ENCODE measurements around the gene MYADM.
A peak's percentile ranks its signal among the peaks of the same experiment; 100 is the strongest.
"Not testable (repeated sequence)": the region's sequence is repeated elsewhere in the genome, so short reads cannot be mapped to it uniquely, and the experiment has no call there.

MYADM gene

GRCh38 chr19:53828531-53828930 is 39.2 kb upstream of the MYADM start:
- H3K27ac ChIP-seq: no peak overlapping the region
- TF ChIP-seq CTCF (conservative IDR thresholded peaks at IDR 0.05) (no peak), ZFX (IDR thresholded peaks at IDR 0.05) (no peak)

- H3K27ac ChIP-seq: not testable (repeated sequence)
Measured at GRCh38 chr19:53832861-53833260, 34.8 kb upstream of the MYADM start.

GRCh38 chr19:53838446-53838845 is 29.2 kb upstream of the MYADM start:
- H3K27ac ChIP-seq: not testable (repeated sequence)

- H3K27ac ChIP-seq: not testable (repeated sequence)
Measured at GRCh38 chr19:53840241-53840640, 27.4 kb upstream of the MYADM start.

- H3K27ac ChIP-seq: not testable (repeated sequence)
Measured at GRCh38 chr19:53840914-53841313, 26.8 kb upstream of the MYADM start.

GRCh38 chr19:53844849-53845246 is 22.8 kb upstream of the MYADM start:
- no peak overlapping the region for H3K27ac ChIP-seq
- TF ChIP-seq CTCF (conservative IDR thresholded peaks at IDR 0.05) (no peak), ZFX (IDR thresholded peaks at IDR 0.05) (no peak)

GRCh38 chr19:53847555-53847954 is 20.1 kb upstream of the MYADM start:
- H3K27ac ChIP-seq: no peak overlapping the region
- no peak for TF ChIP-seq ZFX (IDR thresholded peaks at IDR 0.05)
- TF ChIP-seq CTCF (conservative IDR thresholded peaks at IDR 0.05): no peak

GRCh38 chr19:53849237-53849676 is 18.4 kb upstream of the MYADM start:
- H3K27ac ChIP-seq: no peak overlapping the region
- TF ChIP-seq CTCF (conservative IDR thresholded peaks at IDR 0.05) (no peak), ZFX (IDR thresholded peaks at IDR 0.05) (no peak)

- TF ChIP-seq CTCF (conservative IDR thresholded peaks at IDR 0.05): no peak
- TF ChIP-seq ZFX (IDR thresholded peaks at IDR 0.05): no peak
- no peak overlapping the region for H3K27ac ChIP-seq
Measured at GRCh38 chr19:53853707-53854106, 14.0 kb upstream of the MYADM start.

GRCh38 chr19:53864308-53864836 is 3.3 kb upstream of the MYADM start:
- TF ChIP-seq ZFX (IDR thresholded peaks at IDR 0.05): no peak
- no peak for TF ChIP-seq CTCF (conservative IDR thresholded peaks at IDR 0.05)
- H3K27ac ChIP-seq: peak overlapping the region; percentile 9; the same call in 1 of the 2 replicates

Measured in C4-2B (cell line).